ENCODE data around the gene HSD17B14. TPM values are rescaled to one million over a fixed set of nuclear protein-coding genes. Genes with fewer than 3 reads are reported as not detected.
A peak's percentile ranks its signal among the peaks of the same experiment; 100 is the strongest.

Gene HSD17B14
- total RNA-seq, 1 donor from 2014 or later, result 6.6 TPM

- DNase-seq (ENCODE audit: low read depth, low spot score), result no peak
- Mint-ChIP-seq H3K4me1 (peaks cover 39% of the 10 kb centered on the region), H3K27ac (ENCODE audit: unreplicated experiment) (peak overlapping the region; percentile 71), H3K36me3 (ENCODE audit: low read depth) (peaks cover 15% of the 10 kb centered on the region), H3K4me3 (peak overlapping the region; percentile 45), H3K9me3 (no peaks in the 10 kb centered on the region), H3K27me3 (ENCODE audit: low read depth) (no peaks in the 10 kb centered on the region)
- TF ChIP-seq, protein P1, sequence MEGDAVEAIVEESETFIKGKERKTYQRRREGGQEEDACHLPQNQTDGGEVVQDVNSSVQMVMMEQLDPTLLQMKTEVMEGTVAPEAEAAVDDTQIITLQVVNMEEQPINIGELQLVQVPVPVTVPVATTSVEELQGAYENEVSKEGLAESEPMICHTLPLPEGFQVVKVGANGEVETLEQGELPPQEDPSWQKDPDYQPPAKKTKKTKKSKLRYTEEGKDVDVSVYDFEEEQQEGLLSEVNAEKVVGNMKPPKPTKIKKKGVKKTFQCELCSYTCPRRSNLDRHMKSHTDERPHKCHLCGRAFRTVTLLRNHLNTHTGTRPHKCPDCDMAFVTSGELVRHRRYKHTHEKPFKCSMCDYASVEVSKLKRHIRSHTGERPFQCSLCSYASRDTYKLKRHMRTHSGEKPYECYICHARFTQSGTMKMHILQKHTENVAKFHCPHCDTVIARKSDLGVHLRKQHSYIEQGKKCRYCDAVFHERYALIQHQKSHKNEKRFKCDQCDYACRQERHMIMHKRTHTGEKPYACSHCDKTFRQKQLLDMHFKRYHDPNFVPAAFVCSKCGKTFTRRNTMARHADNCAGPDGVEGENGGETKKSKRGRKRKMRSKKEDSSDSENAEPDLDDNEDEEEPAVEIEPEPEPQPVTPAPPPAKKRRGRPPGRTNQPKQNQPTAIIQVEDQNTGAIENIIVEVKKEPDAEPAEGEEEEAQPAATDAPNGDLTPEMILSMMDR (conservative IDR thresholded peaks at IDR 0.05), result no peak
These were observed 23.7 kb upstream of the HSD17B14 start for GRCh38 chr19:48859711-48860572.

GRCh38 chr19:48858984-48859710 is 22.9 kb upstream of the HSD17B14 start:
- Mint-ChIP-seq H3K4me3 (no peak overlapping the region), H3K36me3 (ENCODE audit: low read depth) (peaks cover 11% of the 10 kb centered on the region), H3K27ac (ENCODE audit: unreplicated experiment) (no peak overlapping the region), H3K4me1 (peaks cover 32% of the 10 kb centered on the region), H3K9me3 (no peaks in the 10 kb centered on the region), H3K27me3 (ENCODE audit: low read depth) (no peaks in the 10 kb centered on the region)
- TF ChIP-seq, protein P1 (conservative IDR thresholded peaks at IDR 0.05), result no peak
- no peak for DNase-seq (ENCODE audit: low read depth, low spot score)

GRCh38 chr19:48856921-48857320 is 20.6 kb upstream of the HSD17B14 start:
- no peak overlapping the region for H3K27ac Mint-ChIP-seq (ENCODE audit: unreplicated experiment)
- no peaks in the 10 kb centered on the region for H3K27me3 Mint-ChIP-seq (ENCODE audit: low read depth)
- H3K9me3 Mint-ChIP-seq, result no peaks in the 10 kb centered on the region
- H3K4me3 Mint-ChIP-seq, result no peak overlapping the region
- no peak for DNase-seq (ENCODE audit: low read depth, low spot score)
- peaks cover 24% of the 10 kb centered on the region for H3K4me1 Mint-ChIP-seq
- peaks cover 11% of the 10 kb centered on the region for H3K36me3 Mint-ChIP-seq (ENCODE audit: low read depth)
- TF ChIP-seq, protein P1 (conservative IDR thresholded peaks at IDR 0.05), result no peak

DNA sequence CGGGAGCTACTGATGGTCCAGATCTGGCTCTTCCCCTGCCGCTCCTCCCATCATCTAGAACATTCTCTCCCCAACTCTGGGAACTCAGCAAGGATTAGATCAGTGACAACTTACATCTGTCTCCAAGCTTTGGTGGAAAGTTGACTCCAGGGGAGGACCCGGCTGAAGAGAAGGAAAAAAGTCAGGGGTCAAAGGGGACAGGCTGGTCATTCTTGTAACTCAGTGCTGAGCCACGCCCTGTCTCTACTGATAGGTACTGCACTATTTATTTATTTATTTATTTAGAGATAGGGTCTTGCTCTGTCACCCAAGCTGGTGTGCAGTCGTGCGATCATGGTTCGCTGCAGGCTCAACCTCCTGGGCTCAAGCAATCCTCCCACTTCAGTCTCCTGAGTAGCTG is 17.8 kb upstream of the HSD17B14 start:
- Mint-ChIP-seq H3K36me3 (ENCODE audit: low read depth) (peaks cover 7% of the 10 kb centered on the region), H3K4me3 (no peak overlapping the region), H3K27me3 (ENCODE audit: low read depth) (no peaks in the 10 kb centered on the region), H3K27ac (ENCODE audit: unreplicated experiment) (no peak overlapping the region), H3K4me1 (peaks cover 6% of the 10 kb centered on the region), H3K9me3 (no peaks in the 10 kb centered on the region)
- TF ChIP-seq, protein P1 (conservative IDR thresholded peaks at IDR 0.05), result no peak
- DNase-seq (ENCODE audit: low read depth, low spot score), result no peak

DNA sequence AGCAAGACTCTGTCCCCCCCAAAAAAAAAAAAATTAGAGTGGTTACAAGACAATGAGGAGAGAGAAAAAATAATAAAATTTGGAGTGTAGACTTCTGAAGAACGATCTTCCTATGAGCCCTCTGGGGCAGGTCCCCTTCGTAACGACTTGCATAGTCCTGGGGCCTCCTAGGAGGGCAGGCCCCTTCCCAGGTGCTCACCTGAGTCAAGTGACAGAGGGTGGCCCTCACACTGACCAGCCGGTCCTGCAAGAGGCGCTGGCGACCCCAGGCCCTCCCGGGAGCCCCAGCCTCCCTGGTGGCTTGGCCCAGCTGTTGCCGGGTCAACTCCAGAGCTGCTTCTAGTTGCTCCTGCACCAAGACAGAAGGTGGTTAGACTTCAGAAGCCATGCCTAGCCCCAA is 17.2 kb upstream of the HSD17B14 start:
- H3K27me3 Mint-ChIP-seq (ENCODE audit: low read depth), result no peaks in the 10 kb centered on the region
- H3K4me1 Mint-ChIP-seq, result peaks cover 6% of the 10 kb centered on the region
- H3K9me3 Mint-ChIP-seq, result no peaks in the 10 kb centered on the region
- DNase-seq (ENCODE audit: low read depth, low spot score), result no peak
- no peak overlapping the region for H3K27ac Mint-ChIP-seq (ENCODE audit: unreplicated experiment)
- TF ChIP-seq, protein P1 (conservative IDR thresholded peaks at IDR 0.05), result no peak
- H3K36me3 Mint-ChIP-seq (ENCODE audit: low read depth), result peaks cover 7% of the 10 kb centered on the region
- no peak overlapping the region for H3K4me3 Mint-ChIP-seq
